Measurements from ENCODE around the gene MYH14.

DNA sequence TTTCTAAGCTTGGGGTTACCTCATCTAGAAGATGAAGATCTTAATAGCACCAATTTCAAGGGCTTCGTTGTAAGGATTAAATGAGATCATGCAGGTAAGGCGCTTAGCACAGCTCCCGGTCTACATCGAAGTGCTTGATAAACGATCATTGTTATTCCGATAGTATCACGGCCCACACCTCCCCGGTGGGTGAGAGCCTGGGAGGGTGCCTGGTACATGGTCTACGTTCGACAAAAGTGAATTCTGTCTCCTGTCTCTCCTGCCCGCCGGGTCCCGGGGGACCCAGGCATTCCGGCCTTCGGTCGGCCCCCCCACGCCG lies 501 bp upstream of the MYH14 start:
- TF ChIP-seq, protein P1, sequence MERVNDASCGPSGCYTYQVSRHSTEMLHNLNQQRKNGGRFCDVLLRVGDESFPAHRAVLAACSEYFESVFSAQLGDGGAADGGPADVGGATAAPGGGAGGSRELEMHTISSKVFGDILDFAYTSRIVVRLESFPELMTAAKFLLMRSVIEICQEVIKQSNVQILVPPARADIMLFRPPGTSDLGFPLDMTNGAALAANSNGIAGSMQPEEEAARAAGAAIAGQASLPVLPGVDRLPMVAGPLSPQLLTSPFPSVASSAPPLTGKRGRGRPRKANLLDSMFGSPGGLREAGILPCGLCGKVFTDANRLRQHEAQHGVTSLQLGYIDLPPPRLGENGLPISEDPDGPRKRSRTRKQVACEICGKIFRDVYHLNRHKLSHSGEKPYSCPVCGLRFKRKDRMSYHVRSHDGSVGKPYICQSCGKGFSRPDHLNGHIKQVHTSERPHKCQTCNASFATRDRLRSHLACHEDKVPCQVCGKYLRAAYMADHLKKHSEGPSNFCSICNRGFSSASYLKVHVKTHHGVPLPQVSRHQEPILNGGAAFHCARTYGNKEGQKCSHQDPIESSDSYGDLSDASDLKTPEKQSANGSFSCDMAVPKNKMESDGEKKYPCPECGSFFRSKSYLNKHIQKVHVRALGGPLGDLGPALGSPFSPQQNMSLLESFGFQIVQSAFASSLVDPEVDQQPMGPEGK (CRISPR knock-in tag; IDR thresholded peaks at IDR 0.05; ENCODE audit: borderline replicate concordance): no peak
- TF ChIP-seq TAF1 (IDR thresholded peaks at IDR 0.05; ENCODE audit: control insufficient read depth, extremely low read depth, insufficient read depth, low read length, severe bottlenecking) (no peak), HCFC1 (IDR thresholded peaks at IDR 0.05; ENCODE audit: low read depth, low read length) (no peak), DIDO1 (tag; IDR thresholded peaks at IDR 0.05; ENCODE audit: low read depth) (no peak), POLR2A (conservative IDR thresholded peaks at IDR 0.05) (no peak)
- TF ChIP-seq, protein P2, sequence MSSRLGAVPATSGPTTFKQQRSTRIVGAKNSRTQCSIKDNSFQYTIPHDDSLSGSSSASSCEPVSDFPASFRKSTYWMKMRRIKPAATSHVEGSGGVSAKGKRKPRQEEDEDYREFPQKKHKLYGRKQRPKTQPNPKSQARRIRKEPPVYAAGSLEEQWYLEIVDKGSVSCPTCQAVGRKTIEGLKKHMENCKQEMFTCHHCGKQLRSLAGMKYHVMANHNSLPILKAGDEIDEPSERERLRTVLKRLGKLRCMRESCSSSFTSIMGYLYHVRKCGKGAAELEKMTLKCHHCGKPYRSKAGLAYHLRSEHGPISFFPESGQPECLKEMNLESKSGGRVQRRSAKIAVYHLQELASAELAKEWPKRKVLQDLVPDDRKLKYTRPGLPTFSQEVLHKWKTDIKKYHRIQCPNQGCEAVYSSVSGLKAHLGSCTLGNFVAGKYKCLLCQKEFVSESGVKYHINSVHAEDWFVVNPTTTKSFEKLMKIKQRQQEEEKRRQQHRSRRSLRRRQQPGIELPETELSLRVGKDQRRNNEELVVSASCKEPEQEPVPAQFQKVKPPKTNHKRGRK (tag; IDR thresholded peaks at IDR 0.05): no peak
- TF ChIP-seq, protein P3, sequence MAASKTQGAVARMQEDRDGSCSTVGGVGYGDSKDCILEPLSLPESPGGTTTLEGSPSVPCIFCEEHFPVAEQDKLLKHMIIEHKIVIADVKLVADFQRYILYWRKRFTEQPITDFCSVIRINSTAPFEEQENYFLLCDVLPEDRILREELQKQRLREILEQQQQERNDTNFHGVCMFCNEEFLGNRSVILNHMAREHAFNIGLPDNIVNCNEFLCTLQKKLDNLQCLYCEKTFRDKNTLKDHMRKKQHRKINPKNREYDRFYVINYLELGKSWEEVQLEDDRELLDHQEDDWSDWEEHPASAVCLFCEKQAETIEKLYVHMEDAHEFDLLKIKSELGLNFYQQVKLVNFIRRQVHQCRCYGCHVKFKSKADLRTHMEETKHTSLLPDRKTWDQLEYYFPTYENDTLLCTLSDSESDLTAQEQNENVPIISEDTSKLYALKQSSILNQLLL (CRISPR knock-in tag; IDR thresholded peaks at IDR 0.05; ENCODE audit: borderline replicate concordance): no peak

All from K562 (cell line).